SK-N-SH (cell line): Measurements from ENCODE around the gene CD81. TPM values are rescaled to one million over a fixed set of nuclear protein-coding genes. Genes with fewer than 3 reads are reported as not detected.
A peak's percentile ranks its signal among the peaks of the same experiment; 100 is the strongest.

Experiments used
- CTCF ChIA-PET: fragments of 300-600, 350-600 bp; formaldehyde crosslinking; extraction: SDS; loops from one replicate; lab custom pipeline; 2021; lab: Yijun Ruan, JAX
- POLR2A ChIA-PET: fragments of 350-600 bp; sonication (Branson Sonifier 250); formaldehyde crosslinking; extraction: SDS; loops from one replicate; lab custom pipeline; 2020; ENCODE audit warnings: antibody characterized with exemption, inconsistent platforms; lab: Yijun Ruan, JAX
- DNase-seq: peaks from one replicate; pipeline ENCODE4 v3.0.0; 2012
- H2AFZ ChIP-seq: fragments of 200-600 bp; sonication (generic); 2 replicates; pipeline ENCODE4 v1.8.1; 2016; ENCODE audit warnings: antibody characterized with exemption, mild to moderate bottlenecking, low read depth
- H3F3A ChIP-seq: fragments of 200-600 bp; sonication (generic); replicated peaks from 2 replicates; pipeline ENCODE3; 2016; ENCODE audit warnings: antibody characterized with exemption, mild to moderate bottlenecking; ENCODE audit not compliant: insufficient read depth
- H3K27ac ChIP-seq, 2 experiments: fragments of 200-500 bp in 1 of 2; fragments of 200-600 bp in 1 of 2; sonication (Bioruptor generic) in 1 of 2; sonication (generic), shearing (Covaris generic) in 1 of 2; 2 replicates each; pipeline versions ENCODE4 v1.5.1 to v1.6.1; 2014 to 2016; ENCODE audit warnings: low read depth in 2 of 2, inconsistent platforms in 1 of 2, low read length in 1 of 2, mild to moderate bottlenecking in 1 of 2, mixed read lengths in 1 of 2
- H3K27me3 ChIP-seq: fragments of 200-600 bp; sonication (generic), shearing (Covaris generic); 2 replicates; pipeline ENCODE4 v1.6.1; 2016; ENCODE audit warnings: mixed run types; ENCODE audit not compliant: insufficient read depth
- H3K36me3 ChIP-seq, 2 experiments: fragments of 200-500 bp in 1 of 2; fragments of 200-600 bp in 1 of 2; sonication (Bioruptor generic) in 1 of 2; sonication (generic) in 1 of 2; replicated peaks in 1 of 2; 2 replicates each; pipeline versions ENCODE3 to v1.5.1; 2014 to 2016; ENCODE audit warnings: low read length in 1 of 2, mild to moderate bottlenecking in 1 of 2; ENCODE audit not compliant: insufficient read depth in 2 of 2, control insufficient read depth in 1 of 2
- H3K4me1 ChIP-seq, 2 experiments: fragments of 200-500 bp in 1 of 2; fragments of 200-600 bp in 1 of 2; sonication (Bioruptor generic) in 1 of 2; sonication (generic), shearing (Covaris generic) in 1 of 2; 2 replicates each; pipeline versions ENCODE4 v1.5.1 to v1.6.1; 2014 to 2016; ENCODE audit warnings: low read depth in 1 of 2, low read length in 1 of 2, mixed run types in 1 of 2; ENCODE audit not compliant: insufficient read depth in 2 of 2, control insufficient read depth in 1 of 2
- H3K4me2 ChIP-seq: fragments of 200-600 bp; sonication (generic), shearing (Covaris generic); 2 replicates; pipeline ENCODE4 v1.6.1; 2017; ENCODE audit warnings: mixed run types
- H3K4me3 ChIP-seq, 2 experiments: fragments of 200-500 bp in 1 of 2; fragments of 200-600 bp in 1 of 2; sonication (Bioruptor generic) in 1 of 2; sonication (generic), shearing (Covaris generic) in 1 of 2; 2 replicates each; pipeline versions ENCODE4 v1.5.1 to v1.8.1; 2014 to 2016; ENCODE audit warnings: low read depth in 2 of 2, inconsistent platforms in 1 of 2, low read length in 1 of 2, mild to moderate bottlenecking in 1 of 2, mixed read lengths in 1 of 2, moderate library complexity in 1 of 2
- H3K79me2 ChIP-seq: fragments of 200-600 bp; sonication (generic); 2 replicates; pipeline ENCODE4 v1.8.1; 2017; ENCODE audit warnings: mild to moderate bottlenecking; ENCODE audit not compliant: insufficient read depth
- H3K9ac ChIP-seq: fragments of 200-600 bp; sonication (generic); 2 replicates; pipeline ENCODE4 v1.6.1; 2017; ENCODE audit warnings: mixed run types
- H3K9me2 ChIP-seq: fragments of 200-600 bp; sonication (generic); 2 replicates; pipeline ENCODE4 v1.6.1; 2017; ENCODE audit warnings: mixed run types
- H3K9me3 ChIP-seq: fragments of 200-600 bp; sonication (generic); 2 replicates; pipeline ENCODE4 v1.6.1; 2017; ENCODE audit warnings: mixed run types, mild to moderate bottlenecking, moderate library complexity
- H4K20me1 ChIP-seq: fragments of 200-600 bp; sonication (generic); 2 replicates; pipeline ENCODE4 v1.6.1; 2017; ENCODE audit warnings: mild to moderate bottlenecking, mixed run types; ENCODE audit not compliant: insufficient read depth
- CTCF ChIP-seq: fragments of 200-600 bp; sonication (generic); IDR thresholded peaks from 2 replicates; pipeline ENCODE4 v1.6.1; 2017; ENCODE audit warnings: antibody characterized with exemption, mild to moderate bottlenecking, moderate library complexity
- ELF1 ChIP-seq: IDR thresholded peaks from 2 replicates; pipeline ENCODE4 v1.4.0; 2012
- EP300 ChIP-seq, 2 experiments: IDR thresholded peaks; 2 replicates each; pipeline versions ENCODE4 v1.4.0 to v1.6.1; 2012; ENCODE audit warnings: borderline replicate concordance in 1 of 2, low read depth in 1 of 2, low read length in 1 of 2
- FOXJ3 ChIP-seq: sonication (generic); formaldehyde crosslinking; IDR thresholded peaks from 2 replicates; pipeline ENCODE4 v1.5.1; 2020; ENCODE audit warnings: mild to moderate bottlenecking, missing genetic modification reagents
- GABPA ChIP-seq: IDR thresholded peaks from 2 replicates; pipeline ENCODE4 v1.4.0; 2012; ENCODE audit warnings: low read depth, mild to moderate bottlenecking
- IRF3 ChIP-seq: fragments of 150-350 bp; IDR thresholded peaks from 2 replicates; pipeline ENCODE4 v1.6.1; 2016; ENCODE audit warnings: mild to moderate bottlenecking, low read depth, low read length
- JUND ChIP-seq: IDR thresholded peaks from 2 replicates; pipeline ENCODE4 v1.4.0; 2012
- NFIC ChIP-seq: IDR thresholded peaks from 2 replicates; pipeline ENCODE4 v1.4.0; 2012; ENCODE audit warnings: borderline replicate concordance
- POLR2AphosphoS5 ChIP-seq: IDR thresholded peaks from 2 replicates; pipeline ENCODE4 v1.6.1; 2012; ENCODE audit warnings: low read depth, low read length
- RAD21 ChIP-seq: IDR thresholded peaks from 2 replicates; pipeline ENCODE4 v1.6.1; 2012; ENCODE audit warnings: mild to moderate bottlenecking, low read length
- RCOR1 ChIP-seq: fragments of 150-350 bp; IDR thresholded peaks from 2 replicates; pipeline ENCODE4 v1.6.1; 2017; ENCODE audit warnings: antibody characterized with exemption, low read length
- RFX5 ChIP-seq: IDR thresholded peaks from 2 replicates; pipeline ENCODE4 v1.6.1; 2012; ENCODE audit warnings: mild to moderate bottlenecking, improper control_type of control experiment, low read length
- SIN3A ChIP-seq: IDR thresholded peaks from 2 replicates; pipeline ENCODE4 v1.6.1; 2012; ENCODE audit warnings: low read depth, mild to moderate bottlenecking, low read length, moderate library complexity, borderline replicate concordance
- SMC3 ChIP-seq: IDR thresholded peaks from 2 replicates; pipeline ENCODE4 v1.6.1; 2012; ENCODE audit warnings: low read depth, low read length, improper control_type of control experiment
- ZBTB33 ChIP-seq: IDR thresholded peaks from 2 replicates; pipeline ENCODE4 v1.4.0; 2012; ENCODE audit warnings: low read depth, borderline replicate concordance
- WGBS: methylation state at CpG from one replicate; pipeline ENCODE4 v1.1.6; 2017; ENCODE audit warnings: low lambda C conversion rate; 5-methylcytosine and 5-hydroxymethylcytosine counted together
- polyA plus RNA-seq, 3 experiments: library from polyadenylated mRNA; depleted of rRNA; stranded (reverse); fragments of >200 nt; gene quantifications; 2 replicates each; pipeline ENCODE4 v1.2.3, GENCODE V29; 2012
- TF ChIP-seq, protein P1 (sequence below): fragments of 150-350 bp; IDR thresholded peaks from 2 replicates; pipeline ENCODE4 v1.6.1; 2017; ENCODE audit warnings: antibody characterized with exemption, low read length, low read depth, borderline replicate concordance
- TF ChIP-seq, protein P2 (sequence below): IDR thresholded peaks from 2 replicates; pipeline ENCODE4 v1.4.0; 2012; ENCODE audit warnings: low read depth
- TF ChIP-seq, protein P3 (sequence below): IDR thresholded peaks from 2 replicates; pipeline ENCODE4 v1.4.0; 2012; ENCODE audit warnings: low read depth, borderline replicate concordance

The CD81 gene
- polyA plus RNA-seq, 1 of the 3 experiments (the other 2 are of a cell fraction): 517 TPM

DNA sequence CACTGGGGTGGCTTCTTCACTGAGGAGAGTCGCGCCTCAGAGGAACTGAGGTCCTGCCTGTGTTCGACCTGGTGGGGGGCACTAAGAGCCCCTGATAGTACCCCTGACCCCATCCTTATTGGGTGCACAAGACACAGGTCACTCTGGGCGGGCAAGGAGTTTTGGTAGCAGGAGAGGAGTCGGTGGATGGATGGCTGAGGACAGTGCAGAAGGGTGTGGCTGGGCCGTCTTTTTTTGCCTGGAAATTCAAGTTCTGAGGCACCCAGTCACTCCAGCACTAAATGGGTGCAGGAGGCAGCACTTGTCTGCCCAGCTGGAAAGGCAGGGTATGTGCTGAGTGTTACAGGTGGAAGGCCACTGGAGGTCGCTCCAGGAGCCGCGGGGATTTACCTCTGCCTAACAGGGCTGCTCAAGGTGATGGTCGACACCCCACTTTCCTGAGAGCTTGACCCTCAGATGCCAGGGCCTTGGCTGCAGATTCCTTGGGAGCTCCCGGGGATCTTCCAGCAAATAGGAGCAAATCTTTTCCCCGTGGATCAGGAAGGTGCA, 24.4 kb downstream of the CD81 start:
- DNase-seq: no peak
- H3K9me3 ChIP-seq: no peaks in the 10 kb centered on the region
- 13% methylated on average over 10 of the region's 12 CpGs for WGBS
- peaks cover 10% of the 10 kb centered on the region for H3F3A ChIP-seq
- peaks cover 10 to 23% of the 10 kb centered on the region in 2 experiments; a peak in 2 of 4 replicates for H3K4me1 ChIP-seq
- H3K79me2 ChIP-seq: peaks cover 30% of the 10 kb centered on the region
- peak overlapping the region; percentile 99 for H3K4me2 ChIP-seq
- peak overlapping the region; percentile 99 to 100 for H3K4me3 ChIP-seq
- no peaks in the 10 kb centered on the region for H4K20me1 ChIP-seq
- peak overlapping the region; percentile 98 for H3K9ac ChIP-seq
- H3K27me3 ChIP-seq: no peaks in the 10 kb centered on the region
- H3K36me3 ChIP-seq: peaks cover 5 to 35% of the 10 kb centered on the region in 2 experiments
- no peaks in the 10 kb centered on the region for H3K9me2 ChIP-seq
- TF ChIP-seq RAD21 (no peak), RFX5 (no peak), CTCF (peak; percentile 25; the same call in 1 of the 2 replicates), POLR2AphosphoS5 (no peak), RCOR1 (no peak)
- ChIA-PET CTCF (interaction anchor here (0.5 to 9.9 kb wide), 9 partner anchors 14 to 1169 kb away, joined by 3 to 166 read pairs (median 5); partner anchors contain the start of genes C11orf21 and TSPAN32), POLR2A (interaction anchor here (0.6 to 3.0 kb wide), 5 partner anchors 20 to 209 kb away, joined by 3 to 22 read pairs (median 6); partner anchors contain the start of gene CD81)
- H2AFZ ChIP-seq: no peak overlapping the region
- peak overlapping the region; percentile 84 to 91; a peak in 2 of 4 replicates for H3K27ac ChIP-seq

GRCh38 chr11:2402106-2402505, 25.0 kb downstream of the CD81 start:
- no peaks in the 10 kb centered on the region for H3K27me3 ChIP-seq
- POLR2A ChIA-PET: interaction anchor here (2.7 to 3.0 kb wide), 2 partner anchors 25 to 208 kb away, joined by 17 to 22 read pairs; partner anchors contain the start of gene CD81
- DNase-seq: no peak
- CTCF ChIA-PET: interaction anchor here (0.7 to 9.9 kb wide), 5 partner anchors 17 to 1170 kb away, joined by 3 to 166 read pairs (median 28); no protein-coding TSS in a partner anchor
- H3K4me2 ChIP-seq: peak overlapping the region; percentile 99
- H3K4me3 ChIP-seq: peak overlapping the region; percentile 99 to 100; a peak in 3 of 4 replicates
- peak overlapping the region; percentile 98; the same call in 1 of the 2 replicates for H3K9ac ChIP-seq
- no peaks in the 10 kb centered on the region for H4K20me1 ChIP-seq
- peaks cover 10 to 23% of the 10 kb centered on the region in 2 experiments; a peak in 2 of 4 replicates for H3K4me1 ChIP-seq
- H3K79me2 ChIP-seq: peaks cover 30% of the 10 kb centered on the region
- peaks cover 3 to 30% of the 10 kb centered on the region in 2 experiments for H3K36me3 ChIP-seq
- H2AFZ ChIP-seq: no peak overlapping the region
- 81% methylated on average over 2 of the region's 13 CpGs for WGBS
- no peaks in the 10 kb centered on the region for H3K9me2 ChIP-seq
- peaks cover 10% of the 10 kb centered on the region for H3F3A ChIP-seq
- H3K9me3 ChIP-seq: no peaks in the 10 kb centered on the region
- H3K27ac ChIP-seq: no peak overlapping the region
- TF ChIP-seq SMC3 (no peak), POLR2AphosphoS5 (no peak), RCOR1 (no peak), IRF3 (no peak), EP300 (IDR thresholded peaks at IDR 0.05; ENCODE audit: borderline replicate concordance in 1 of 2, low read depth in 1 of 2, low read length in 1 of 2) (no peak), ZBTB33 (no peak), ELF1 (no peak), JUND (no peak), FOXJ3 (CRISPR knock-in tag) (no peak), SIN3A (no peak), GABPA (no peak), NFIC (no peak)
- TF ChIP-seq, protein P1, sequence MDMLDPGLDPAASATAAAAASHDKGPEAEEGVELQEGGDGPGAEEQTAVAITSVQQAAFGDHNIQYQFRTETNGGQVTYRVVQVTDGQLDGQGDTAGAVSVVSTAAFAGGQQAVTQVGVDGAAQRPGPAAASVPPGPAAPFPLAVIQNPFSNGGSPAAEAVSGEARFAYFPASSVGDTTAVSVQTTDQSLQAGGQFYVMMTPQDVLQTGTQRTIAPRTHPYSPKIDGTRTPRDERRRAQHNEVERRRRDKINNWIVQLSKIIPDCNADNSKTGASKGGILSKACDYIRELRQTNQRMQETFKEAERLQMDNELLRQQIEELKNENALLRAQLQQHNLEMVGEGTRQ: no peak
- TF ChIP-seq, protein P2, sequence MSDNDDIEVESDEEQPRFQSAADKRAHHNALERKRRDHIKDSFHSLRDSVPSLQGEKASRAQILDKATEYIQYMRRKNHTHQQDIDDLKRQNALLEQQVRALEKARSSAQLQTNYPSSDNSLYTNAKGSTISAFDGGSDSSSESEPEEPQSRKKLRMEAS: no peak
- TF ChIP-seq, protein P3, sequence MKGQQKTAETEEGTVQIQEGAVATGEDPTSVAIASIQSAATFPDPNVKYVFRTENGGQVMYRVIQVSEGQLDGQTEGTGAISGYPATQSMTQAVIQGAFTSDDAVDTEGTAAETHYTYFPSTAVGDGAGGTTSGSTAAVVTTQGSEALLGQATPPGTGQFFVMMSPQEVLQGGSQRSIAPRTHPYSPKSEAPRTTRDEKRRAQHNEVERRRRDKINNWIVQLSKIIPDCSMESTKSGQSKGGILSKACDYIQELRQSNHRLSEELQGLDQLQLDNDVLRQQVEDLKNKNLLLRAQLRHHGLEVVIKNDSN: no peak
